Measurements from ENCODE around the gene TSPAN3. TPM values are rescaled to one million over a fixed set of nuclear protein-coding genes. Genes with fewer than 3 reads are reported as not detected.

TSPAN3 gene
- total and polyA plus RNA-seq, 12 donors: 52.2 to 159 (median 98.7) TPM

GRCh38 chr15:77097921-77098320 lies 27.0 kb upstream of the TSPAN3 start:
- no peak for DNase-seq
- intact Hi-C loops (cut with DNase I): no loop called here

GRCh38 chr15:77097248-77097721 lies 26.4 kb upstream of the TSPAN3 start:
- Histone ChIP-seq H3K27me3 (no peaks in the 10 kb centered on the region), H3K4me1 (no peaks in the 10 kb centered on the region), H3K36me3 (no peaks in the 10 kb centered on the region), H3K4me3 (no peak overlapping the region), H3K9me3 (no peaks in the 10 kb centered on the region), H3K27ac (no peak overlapping the region)
- no peak for DNase-seq
- intact Hi-C loops (cut with DNase I): no loop called here
- TF ChIP-seq, protein P1, sequence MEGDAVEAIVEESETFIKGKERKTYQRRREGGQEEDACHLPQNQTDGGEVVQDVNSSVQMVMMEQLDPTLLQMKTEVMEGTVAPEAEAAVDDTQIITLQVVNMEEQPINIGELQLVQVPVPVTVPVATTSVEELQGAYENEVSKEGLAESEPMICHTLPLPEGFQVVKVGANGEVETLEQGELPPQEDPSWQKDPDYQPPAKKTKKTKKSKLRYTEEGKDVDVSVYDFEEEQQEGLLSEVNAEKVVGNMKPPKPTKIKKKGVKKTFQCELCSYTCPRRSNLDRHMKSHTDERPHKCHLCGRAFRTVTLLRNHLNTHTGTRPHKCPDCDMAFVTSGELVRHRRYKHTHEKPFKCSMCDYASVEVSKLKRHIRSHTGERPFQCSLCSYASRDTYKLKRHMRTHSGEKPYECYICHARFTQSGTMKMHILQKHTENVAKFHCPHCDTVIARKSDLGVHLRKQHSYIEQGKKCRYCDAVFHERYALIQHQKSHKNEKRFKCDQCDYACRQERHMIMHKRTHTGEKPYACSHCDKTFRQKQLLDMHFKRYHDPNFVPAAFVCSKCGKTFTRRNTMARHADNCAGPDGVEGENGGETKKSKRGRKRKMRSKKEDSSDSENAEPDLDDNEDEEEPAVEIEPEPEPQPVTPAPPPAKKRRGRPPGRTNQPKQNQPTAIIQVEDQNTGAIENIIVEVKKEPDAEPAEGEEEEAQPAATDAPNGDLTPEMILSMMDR (IDR thresholded peaks at IDR 0.05): no peak
- ATAC-seq: peak in 1 of 8 donors; percentile 15
- WGBS, 2 donors: 79 to 87% methylated on average over 7 of the region's 7 CpGs

More at GRCh38 chr15:77097921-77098320, 27.0 kb upstream of the TSPAN3 start:
- TF ChIP-seq, protein P1 (IDR thresholded peaks at IDR 0.05): no peak
- H3K4me3 ChIP-seq: no peak overlapping the region
- H3K36me3 ChIP-seq: no peaks in the 10 kb centered on the region
- no peak for ATAC-seq
- H3K27me3 ChIP-seq: no peaks in the 10 kb centered on the region
- no peaks in the 10 kb centered on the region for H3K9me3 ChIP-seq
- H3K4me1 ChIP-seq: no peaks in the 10 kb centered on the region
- 85 to 98% methylated on average over 5 of the region's 5 CpGs for WGBS, 2 donors
- no peak overlapping the region for H3K27ac ChIP-seq

- Histone ChIP-seq H3K4me1 (no peaks in the 10 kb centered on the region), H3K27me3 (no peaks in the 10 kb centered on the region), H3K9me3 (no peaks in the 10 kb centered on the region), H3K4me3 (no peak overlapping the region), H3K36me3 (no peaks in the 10 kb centered on the region), H3K27ac (no peak overlapping the region)
- DNase-seq: no peak
- TF ChIP-seq, protein P1 (IDR thresholded peaks at IDR 0.05): no peak
- ATAC-seq: peak in 1 of 8 donors; percentile 17
- WGBS, 2 donors: 91 to 94% methylated on average over 7 of the region's 7 CpGs
- intact Hi-C loops (cut with DNase I): no loop called here
These were observed 25.6 kb upstream of the TSPAN3 start for GRCh38 chr15:77096541-77096940.

DNA sequence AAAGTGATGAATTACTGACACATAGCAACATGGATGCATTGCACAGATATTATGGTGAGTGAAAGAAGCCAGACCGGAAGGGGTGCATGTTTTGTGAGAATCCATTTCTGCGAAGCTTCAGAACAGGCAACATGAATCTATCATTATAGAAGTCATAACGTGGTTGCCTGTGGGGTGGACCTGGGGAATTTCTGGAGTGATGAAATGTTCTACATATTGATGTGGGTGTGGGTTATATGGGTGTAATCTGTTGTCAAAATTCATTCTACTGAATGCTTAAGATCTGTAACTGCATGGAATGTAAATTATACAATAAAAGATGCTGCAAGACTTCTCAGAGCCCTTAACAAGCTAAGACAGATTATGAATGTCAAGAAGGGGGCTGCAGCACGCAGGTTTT lies 25.2 kb upstream of the TSPAN3 start:
- 81% methylated on average over 4 of the region's 4 CpGs for WGBS, 2 donors
- ATAC-seq: no peak
- no peaks in the 10 kb centered on the region for H3K9me3 ChIP-seq

More for the DNA sequence above, 25.2 kb upstream of the TSPAN3 start:
- no peak for DNase-seq
- intact Hi-C loops (cut with DNase I): no loop called here
- Histone ChIP-seq H3K36me3 (no peaks in the 10 kb centered on the region), H3K27me3 (no peaks in the 10 kb centered on the region), H3K4me1 (no peaks in the 10 kb centered on the region), H3K27ac (no peak overlapping the region), H3K4me3 (no peak overlapping the region)
- TF ChIP-seq, protein P1 (IDR thresholded peaks at IDR 0.05): no peak

All from heart right ventricle (tissue), 16 donors.